GM23248 (cell line): ENCODE results near the gene SRR. TPM values are rescaled to one million over a fixed set of nuclear protein-coding genes. Genes with fewer than 3 reads are reported as not detected.

Source experiments
- DNase-seq: peaks from one replicate; pipeline ENCODE4 v3.0.0-alpha.2; 2015
- H2AFZ ChIP-seq: fragments of 200-600 bp; sonication (generic); 2 replicates; pipeline ENCODE4 v1.6.1; 2016; ENCODE audit warnings: antibody characterized with exemption
- H3F3A ChIP-seq: fragments of 200-600 bp; sonication (generic); 2 replicates; pipeline ENCODE4 v1.6.1; 2016; ENCODE audit warnings: mild to moderate bottlenecking, antibody characterized with exemption, mixed run types; ENCODE audit not compliant: insufficient read depth
- H3K27ac ChIP-seq: fragments of 200-600 bp; sonication (generic); 2 replicates; pipeline ENCODE4 v1.5.1; 2016; ENCODE audit warnings: mild to moderate bottlenecking
- H3K27me3 ChIP-seq: fragments of 200-600 bp; sonication (generic); replicated peaks from 2 replicates; pipeline ENCODE4 v1.6.1; 2016; ENCODE audit warnings: mild to moderate bottlenecking; ENCODE audit not compliant: insufficient read depth
- H3K36me3 ChIP-seq: fragments of 200-600 bp; sonication (generic); 2 replicates; pipeline ENCODE4 v1.6.1; 2016; ENCODE audit warnings: low read depth, mild to moderate bottlenecking
- H3K4me1 ChIP-seq: fragments of 200-600 bp; sonication (generic); 2 replicates; pipeline ENCODE4 v1.6.1; 2016; ENCODE audit warnings: mild to moderate bottlenecking; ENCODE audit not compliant: insufficient read depth
- H3K4me2 ChIP-seq: fragments of 200-600 bp; sonication (generic); one replicate; pipeline ENCODE4 v1.6.1; 2016; ENCODE audit warnings: mild to moderate bottlenecking; ENCODE audit not compliant: unreplicated experiment
- H3K4me3 ChIP-seq: fragments of 200-600 bp; sonication (generic); 2 replicates; pipeline ENCODE4 v1.5.1; 2016; ENCODE audit warnings: mild to moderate bottlenecking
- H3K79me2 ChIP-seq: fragments of 200-600 bp; sonication (generic); 2 replicates; pipeline ENCODE4 v1.6.1; 2016; ENCODE audit warnings: mild to moderate bottlenecking; ENCODE audit not compliant: insufficient read depth
- H3K9ac ChIP-seq: fragments of 200-600 bp; sonication (generic); 2 replicates; pipeline ENCODE4 v1.6.1; 2016; ENCODE audit warnings: mild to moderate bottlenecking
- H3K9me2 ChIP-seq: fragments of 200-600 bp; sonication (generic); 2 replicates; pipeline ENCODE4 v1.6.1; 2016; ENCODE audit warnings: mixed run types, mild to moderate bottlenecking, moderate library complexity; ENCODE audit not compliant: insufficient read depth
- H3K9me3 ChIP-seq: fragments of 200-600 bp; sonication (generic); one replicate; pipeline ENCODE4 v1.6.1; 2017; ENCODE audit warnings: low read depth
- H4K20me1 ChIP-seq: fragments of 200-600 bp; sonication (generic); 2 replicates; pipeline ENCODE4 v1.6.0; 2016; ENCODE audit not compliant: insufficient read depth
- EZH2 ChIP-seq: fragments of 200-600 bp; sonication (generic); IDR thresholded peaks from 2 replicates; pipeline ENCODE4 v1.6.1; 2018; ENCODE audit warnings: antibody characterized with exemption, mild to moderate bottlenecking; ENCODE audit not compliant: insufficient read depth, poor library complexity, severe bottlenecking
- EZH2phosphoT487 ChIP-seq: fragments of 200-600 bp; sonication (generic); IDR thresholded peaks from 2 replicates; pipeline ENCODE4 v1.6.1; 2018; ENCODE audit warnings: antibody characterized with exemption, moderate library complexity, mild to moderate bottlenecking, low read depth; ENCODE audit not compliant: insufficient read depth
- WGBS, 2 experiments: methylation state at CpG; one replicate each; pipeline ENCODE4 v1.1.6; 2015 to 2017; ENCODE audit warnings: low lambda C conversion rate in 2 of 2, low coverage in 1 of 2; ENCODE audit errors: missing lambda C conversion rate in 2 of 2; 5-methylcytosine and 5-hydroxymethylcytosine counted together
- in situ Hi-C: fragments of 300-500 bp; cut with MboI; formaldehyde crosslinking; loops from 2 replicates; pipeline ENCODE4 v1.15.0; 2020
- polyA plus RNA-seq: library from polyadenylated mRNA; unstranded; fragments of >200 nt; fragmentation: Nextera tagmentation; extraction: Ambion mirVana; gene quantifications from 2 replicates; pipeline ENCODE4 v1.2.1, GENCODE V29; 2016
- total RNA-seq: library from RNA; depleted of rRNA; stranded (reverse); fragments of >200 nt; shearing (Covaris generic); gene quantifications from 2 replicates; pipeline ENCODE4 v1.2.3, GENCODE V29; 2014

SRR gene
- total and polyA plus RNA-seq, 2 experiments from 2014 or later = 24.2 to 28.8 TPM

DNA sequence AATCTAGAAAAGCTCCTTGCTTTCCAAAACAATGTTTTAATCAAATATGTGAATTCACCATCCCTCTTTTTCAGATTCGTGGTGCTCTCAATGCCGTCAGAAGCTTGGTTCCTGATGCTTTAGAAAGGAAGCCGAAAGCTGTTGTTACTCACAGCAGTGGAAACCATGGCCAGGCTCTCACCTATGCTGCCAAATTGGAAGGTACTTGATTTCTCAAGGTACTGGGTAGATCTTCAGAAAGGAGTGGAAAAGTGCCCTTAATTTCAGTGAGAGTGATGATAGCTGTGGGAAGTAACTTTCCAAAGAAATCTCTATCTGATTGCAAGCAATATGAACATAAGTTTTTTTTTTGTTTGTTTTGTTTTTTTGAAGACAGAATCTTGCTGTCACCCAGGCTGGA, 14.0 kb downstream of the SRR start:
- H3F3A ChIP-seq = peaks cover 12% of the 10 kb centered on the region; the same call in 1 of the 2 replicates

DNA sequence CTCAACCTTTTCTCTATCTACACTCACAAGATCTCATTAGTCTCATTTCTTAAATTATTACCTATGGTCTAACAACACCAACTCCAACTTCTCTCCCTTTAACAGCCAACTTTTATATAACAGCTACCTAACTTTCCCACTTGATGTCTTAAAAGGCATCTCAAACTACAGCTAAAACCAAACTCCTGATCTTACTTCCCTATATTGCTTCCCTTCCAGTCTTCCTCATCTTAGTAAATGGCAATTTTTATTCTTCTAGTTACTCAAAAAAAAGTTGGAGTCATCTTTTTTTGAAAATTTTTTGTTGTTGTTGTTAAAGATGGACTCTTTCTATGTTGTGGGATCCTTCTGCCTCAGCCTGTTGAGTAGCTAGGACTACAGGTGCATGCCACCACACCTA, 15.3 kb downstream of the SRR start:
- no peak overlapping the region for H3K27ac ChIP-seq
- no peaks in the 10 kb centered on the region for H3K9me3 ChIP-seq
- no peaks in the 10 kb centered on the region for H3K27me3 ChIP-seq
- H3F3A ChIP-seq = peaks cover 16% of the 10 kb centered on the region; the same call in 1 of the 2 replicates
- no peak for TF ChIP-seq EZH2phosphoT487
- no peak for TF ChIP-seq EZH2
- no peaks in the 10 kb centered on the region for H3K4me1 ChIP-seq
- H3K36me3 ChIP-seq = peaks cover 18% of the 10 kb centered on the region
- no peak for DNase-seq
- H3K4me3 ChIP-seq = no peak overlapping the region
- H4K20me1 ChIP-seq = no peaks in the 10 kb centered on the region
- no peak overlapping the region for H2AFZ ChIP-seq
- H3K9ac ChIP-seq = no peak overlapping the region
- no peaks in the 10 kb centered on the region for H3K9me2 ChIP-seq
- H3K79me2 ChIP-seq = no peaks in the 10 kb centered on the region
- in situ Hi-C loops = no loop called here
- no peak overlapping the region for H3K4me2 ChIP-seq

More for the DNA sequence above, 14.0 kb downstream of the SRR start:
- no peak for TF ChIP-seq EZH2
- no peak for TF ChIP-seq EZH2phosphoT487
- Histone ChIP-seq H3K9me3 (no peaks in the 10 kb centered on the region), H3K4me1 (no peaks in the 10 kb centered on the region), H3K4me3 (no peak overlapping the region), H3K9me2 (no peaks in the 10 kb centered on the region), H4K20me1 (no peaks in the 10 kb centered on the region), H3K4me2 (no peak overlapping the region), H3K27ac (no peak overlapping the region), H3K27me3 (no peaks in the 10 kb centered on the region), H3K79me2 (no peaks in the 10 kb centered on the region), H2AFZ (no peak overlapping the region), H3K9ac (no peak overlapping the region), H3K36me3 (peaks cover 6% of the 10 kb centered on the region; the same call in 1 of the 2 replicates)
- no peak for DNase-seq
- 97 to 98% methylated on average over 3 of the region's 3 CpGs for WGBS, 2 experiments
- in situ Hi-C loops = no loop called here

DNA sequence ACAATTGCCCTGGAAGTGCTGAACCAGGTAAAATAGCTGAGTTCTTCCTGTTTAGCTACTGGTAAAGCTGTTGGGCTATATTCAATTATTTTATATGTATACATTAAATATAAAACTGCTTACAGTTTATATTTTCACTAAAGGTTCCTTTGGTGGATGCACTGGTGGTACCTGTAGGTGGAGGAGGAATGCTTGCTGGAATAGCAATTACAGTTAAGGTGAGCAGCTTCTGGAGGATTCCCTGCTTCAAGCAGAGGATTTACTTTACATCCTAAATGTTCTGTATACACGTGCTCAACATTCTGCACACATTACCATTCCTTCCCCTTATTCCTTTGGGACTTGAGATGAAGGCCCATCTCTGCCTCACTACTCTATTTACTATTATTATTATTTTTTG, 17.6 kb downstream of the SRR start:
- no peak overlapping the region for H2AFZ ChIP-seq
- no peak overlapping the region for H3K4me2 ChIP-seq
- H3F3A ChIP-seq = peaks cover 28% of the 10 kb centered on the region; the same call in 1 of the 2 replicates
- in situ Hi-C loops = no loop called here
- TF ChIP-seq EZH2 (no peak), EZH2phosphoT487 (no peak)
- no peak overlapping the region for H3K27ac ChIP-seq
- H4K20me1 ChIP-seq = no peaks in the 10 kb centered on the region
- H3K27me3 ChIP-seq = no peaks in the 10 kb centered on the region
- no peak for DNase-seq
- no peaks in the 10 kb centered on the region for H3K79me2 ChIP-seq
- 93 to 96% methylated on average over 1 of the region's 1 CpG for whole genome bisulfite sequencing, 2 experiments
- no peaks in the 10 kb centered on the region for H3K9me3 ChIP-seq
- no peaks in the 10 kb centered on the region for H3K9me2 ChIP-seq
- H3K4me1 ChIP-seq = no peaks in the 10 kb centered on the region
- no peak overlapping the region for H3K9ac ChIP-seq
- H3K36me3 ChIP-seq = peaks cover 39% of the 10 kb centered on the region
- no peak overlapping the region for H3K4me3 ChIP-seq

DNA sequence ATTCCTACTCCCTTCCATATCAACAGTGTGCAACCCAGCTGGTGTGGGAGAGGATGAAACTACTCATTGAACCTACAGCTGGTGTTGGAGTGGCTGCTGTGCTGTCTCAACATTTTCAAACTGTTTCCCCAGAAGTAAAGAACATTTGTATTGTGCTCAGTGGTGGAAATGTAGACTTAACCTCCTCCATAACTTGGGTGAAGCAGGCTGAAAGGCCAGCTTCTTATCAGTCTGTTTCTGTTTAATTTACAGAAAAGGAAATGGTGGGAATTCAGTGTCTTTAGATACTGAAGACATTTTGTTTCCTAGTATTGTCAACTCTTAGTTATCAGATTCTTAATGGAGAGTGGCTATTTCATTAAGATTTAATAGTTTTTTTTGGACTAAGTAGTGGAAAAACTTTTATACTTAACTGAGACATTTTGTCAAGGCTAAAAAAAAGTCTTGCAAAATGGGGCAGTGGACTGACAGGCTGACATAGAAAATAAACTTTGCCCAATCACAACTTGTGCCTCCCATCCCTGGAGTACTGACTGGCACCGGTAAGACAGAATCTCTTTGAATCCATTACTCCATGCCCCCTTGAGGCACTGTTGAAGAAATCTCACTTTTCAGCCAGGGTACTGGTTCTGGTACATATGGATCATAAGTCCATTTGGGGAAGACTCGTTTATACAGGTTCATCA, 20.0 kb downstream of the SRR start:
- WGBS, 2 experiments = 53 to 58% methylated on average over 2 of the region's 2 CpGs
- DNase-seq = no peak

More for the DNA sequence above, 20.0 kb downstream of the SRR start:
- Histone ChIP-seq H3K9ac (no peak overlapping the region), H3K27me3 (no peaks in the 10 kb centered on the region), H3F3A (peaks cover 26% of the 10 kb centered on the region; the same call in 1 of the 2 replicates), H3K27ac (no peak overlapping the region), H3K9me3 (no peaks in the 10 kb centered on the region), H3K4me3 (no peak overlapping the region), H3K36me3 (peaks cover 51% of the 10 kb centered on the region), H3K79me2 (peaks cover 12% of the 10 kb centered on the region), H3K9me2 (no peaks in the 10 kb centered on the region), H3K4me2 (no peak overlapping the region), H4K20me1 (no peaks in the 10 kb centered on the region), H3K4me1 (no peaks in the 10 kb centered on the region), H2AFZ (no peak overlapping the region)
- in situ Hi-C loops = no loop called here
- TF ChIP-seq EZH2 (no peak), EZH2phosphoT487 (no peak)
